Body of pancreas (tissue), 4 donors: ENCODE measurements around the gene KANSL3.

Experiments
- CTCF ChIP-seq, 7 experiments: fragments of 450-650 bp in 4 of 7; fragments of 200-600 bp in 3 of 7; sonication (generic) in 3 of 7; IDR thresholded peaks; one replicate each; pipeline ENCODE4 v1.5.1; 2016 to 2019; ENCODE audit warnings: antibody characterized with exemption in 7 of 7
- POLR2A ChIP-seq, 3 donors: fragments of 450-650 bp; IDR thresholded peaks; one replicate each; pipeline ENCODE4 v1.6.1; 2016; ENCODE audit warnings: antibody characterized with exemption in 3 of 3, mild to moderate bottlenecking in 2 of 3

GRCh38 chr2:96683307-96683706 lies 45.2 kb upstream of the KANSL3 start:
- TF ChIP-seq CTCF (IDR thresholded peaks at IDR 0.05) (no peak), POLR2A (IDR thresholded peaks at IDR 0.05) (no peak)
